Right lobe of liver (tissue), 6 donors: Measurements from ENCODE around the gene CEACAM19. TPM values are rescaled to one million over a fixed set of nuclear protein-coding genes. Genes with fewer than 3 reads are reported as not detected.

ENCODE experiments used
- ATAC-seq, 4 donors: fragments of 200-7000 bp; cut with Tn5 transposase; one replicate each; pipeline ENCODE4 v1.9.1; 2020; ENCODE audit warnings: mild to moderate bottlenecking in 4 of 4, moderate library complexity in 4 of 4
- DNase-seq, 3 donors: peaks; one replicate each; pipeline ENCODE4 v3.0.0-alpha.2; 2020
- H3K27ac ChIP-seq, 3 donors: fragments of 200-600 bp; one replicate each; pipeline ENCODE4 v1.8.0; 2022
- H3K27me3 ChIP-seq, 2 donors: fragments of 200-600 bp; one replicate each; pipeline ENCODE4 v1.8.0; 2022
- H3K36me3 ChIP-seq, 4 donors: fragments of 200-600 bp; sonication (generic) in 1 of 4; one replicate each; pipeline versions ENCODE4 v1.5.1 to v1.8.0; 2017 to 2022; ENCODE audit warnings: control low read depth in 1 of 4
- H3K4me1 ChIP-seq, 4 donors: fragments of 200-600 bp; sonication (generic) in 1 of 4; one replicate each; pipeline versions ENCODE4 v1.5.1 to v1.8.0; 2017 to 2022; ENCODE audit warnings: control low read depth in 1 of 4
- H3K4me3 ChIP-seq, 3 donors: fragments of 200-600 bp; one replicate each; pipeline ENCODE4 v1.8.0; 2022
- H3K9me3 ChIP-seq, 4 donors: fragments of 200-600 bp; sonication (generic) in 1 of 4; one replicate each; pipeline versions ENCODE4 v1.5.1 to v1.8.0; 2017 to 2022; ENCODE audit warnings: control low read depth in 1 of 4
- POLR2A ChIP-seq: fragments of 450-650 bp; IDR thresholded peaks from one replicate; pipeline ENCODE4 v1.6.1; 2017; ENCODE audit warnings: antibody characterized with exemption, mild to moderate bottlenecking
- WGBS: methylation state at CpG from one replicate; pipeline ENCODE4 v1.1.6; 2018; ENCODE audit warnings: low coverage, low lambda C conversion rate; ENCODE audit not compliant: insufficient coverage; ENCODE audit errors: missing lambda C conversion rate; 5-methylcytosine and 5-hydroxymethylcytosine counted together
- intact Hi-C, 2 donors: fragments of 100-400 bp; cut with DNase I; formaldehyde crosslinking; loops; one replicate each; pipeline versions ENCODE4 v1.11.2 to v1.14.1; 2022
- total RNA-seq, 6 experiments: library from RNA; depleted of rRNA in 2 of 6; stranded (reverse); fragments of >200 nt in 2 of 6; fragmentation: NEBNext Ultra II Directional in 3 of 6; extraction: Animal tissue kit (Norgen Biotek cat#: 25700) in 3 of 6; gene quantifications; one replicate each; pipeline versions ENCODE4 v1.1.0 to v1.2.4, GENCODE V29; 2016 to 2023
- TF ChIP-seq, protein P1 (sequence below), 4 donors: fragments of 200-600 bp in 3 of 4; fragments of 450-650 bp in 1 of 4; IDR thresholded peaks; one replicate each; pipeline versions ENCODE4 v1.5.1 to v1.8.0; 2016 to 2022; ENCODE audit warnings: antibody characterized with exemption in 4 of 4, mild to moderate bottlenecking in 2 of 4
- donor health status: DM: no; HTN: yes; CAD: no.
- donor health status: DM: no; HTN: no; CAD: no.
- donor health status: DM: no; HTN: no; CAD: no.
- donor health status: DM: no; HTN: yes; CAD: no.
- donor health status: DM: no; HTN: yes; CAD: no.

CEACAM19 gene
- total RNA-seq, 6 experiments from 2014 or later: 3.3 to 9.0 (median 4.5) TPM

DNA sequence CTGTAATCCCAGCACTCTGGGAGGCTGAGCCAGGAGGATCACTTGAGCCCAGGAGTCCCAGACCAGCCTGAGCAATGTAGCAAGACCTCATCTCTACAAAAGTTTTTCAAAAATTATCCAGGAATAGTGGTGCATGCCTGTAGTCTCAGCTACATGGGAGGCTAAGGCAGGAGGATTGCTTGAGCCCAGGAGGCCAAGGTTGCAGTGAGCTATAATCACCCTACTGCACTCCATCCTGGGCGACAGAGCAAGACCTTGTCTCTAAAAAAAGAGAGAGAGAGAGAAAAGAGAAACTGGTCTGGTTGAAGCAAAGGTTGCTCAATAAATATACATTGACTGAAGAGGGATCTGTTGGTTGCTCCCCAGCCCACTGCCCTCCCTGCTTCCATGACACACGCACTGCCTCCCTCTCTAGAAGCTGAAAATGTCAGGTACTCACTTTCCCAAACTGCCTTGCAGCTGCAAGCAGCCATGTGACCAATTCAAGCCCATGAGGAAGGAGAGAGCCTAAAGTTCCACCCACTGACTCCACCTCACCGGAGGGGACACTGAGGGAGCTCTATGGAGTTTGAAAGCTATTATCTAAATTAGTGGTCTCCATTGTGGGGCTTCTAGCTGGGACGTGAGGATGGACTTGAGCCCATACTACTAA is 41.7 kb downstream of the CEACAM19 start:
- Histone ChIP-seq H3K27me3 (no peaks in the 10 kb centered on the region), H3K4me3 (no peak overlapping the region), H3K4me1 (peaks cover 0 to 7% (median under 1%) of the 10 kb centered on the region in 4 donors), H3K9me3 (no peaks in the 10 kb centered on the region), H3K27ac (no peak overlapping the region), H3K36me3 (peaks cover 0 to 15% (median 0%) of the 10 kb centered on the region in 4 donors)
- no peak for TF ChIP-seq POLR2A
- TF ChIP-seq, protein P1, sequence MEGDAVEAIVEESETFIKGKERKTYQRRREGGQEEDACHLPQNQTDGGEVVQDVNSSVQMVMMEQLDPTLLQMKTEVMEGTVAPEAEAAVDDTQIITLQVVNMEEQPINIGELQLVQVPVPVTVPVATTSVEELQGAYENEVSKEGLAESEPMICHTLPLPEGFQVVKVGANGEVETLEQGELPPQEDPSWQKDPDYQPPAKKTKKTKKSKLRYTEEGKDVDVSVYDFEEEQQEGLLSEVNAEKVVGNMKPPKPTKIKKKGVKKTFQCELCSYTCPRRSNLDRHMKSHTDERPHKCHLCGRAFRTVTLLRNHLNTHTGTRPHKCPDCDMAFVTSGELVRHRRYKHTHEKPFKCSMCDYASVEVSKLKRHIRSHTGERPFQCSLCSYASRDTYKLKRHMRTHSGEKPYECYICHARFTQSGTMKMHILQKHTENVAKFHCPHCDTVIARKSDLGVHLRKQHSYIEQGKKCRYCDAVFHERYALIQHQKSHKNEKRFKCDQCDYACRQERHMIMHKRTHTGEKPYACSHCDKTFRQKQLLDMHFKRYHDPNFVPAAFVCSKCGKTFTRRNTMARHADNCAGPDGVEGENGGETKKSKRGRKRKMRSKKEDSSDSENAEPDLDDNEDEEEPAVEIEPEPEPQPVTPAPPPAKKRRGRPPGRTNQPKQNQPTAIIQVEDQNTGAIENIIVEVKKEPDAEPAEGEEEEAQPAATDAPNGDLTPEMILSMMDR (IDR thresholded peaks at IDR 0.05): no peak
- intact Hi-C loops: no loop called here
- no peak for DNase-seq
- WGBS: 54% methylated on average over 4 of the region's 4 CpGs
- ATAC-seq: peak; percentile 19 to 42 (median 23)

DNA sequence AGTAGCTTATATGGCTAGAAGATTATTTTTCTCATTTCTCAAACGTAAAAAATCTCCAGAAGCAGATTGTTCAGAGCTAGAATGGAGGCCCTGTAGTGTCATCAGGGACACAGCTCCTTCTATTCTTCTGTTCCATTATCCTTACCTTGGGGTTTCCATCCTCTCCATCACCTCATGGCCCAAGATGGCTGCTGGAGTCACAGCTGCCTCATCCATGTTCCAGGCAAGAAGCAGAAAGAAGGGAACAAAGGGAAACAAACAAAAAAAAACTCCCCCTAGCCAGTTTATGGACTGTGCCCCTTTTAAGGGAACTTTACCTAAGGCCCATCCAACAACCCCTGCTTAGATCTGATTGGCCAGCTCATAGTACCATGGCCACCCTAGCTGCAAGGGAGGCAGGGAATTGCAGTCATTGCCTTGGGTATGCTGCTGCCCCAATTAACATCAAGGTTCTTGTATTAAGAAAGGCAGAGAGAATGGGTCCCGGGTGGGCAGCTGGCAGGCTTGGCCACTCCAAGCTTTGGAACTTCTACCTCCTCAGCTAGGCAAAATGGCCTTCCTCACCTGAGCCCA is 43.4 kb downstream of the CEACAM19 start:
- Histone ChIP-seq H3K27me3 (no peaks in the 10 kb centered on the region), H3K27ac (no peak overlapping the region), H3K4me1 (peaks cover 0 to 21% (median 7%) of the 10 kb centered on the region in 4 donors), H3K4me3 (no peak overlapping the region), H3K36me3 (peaks cover 0 to 15% (median 0%) of the 10 kb centered on the region in 4 donors), H3K9me3 (no peaks in the 10 kb centered on the region)
- WGBS: 0% methylated on average over 1 of the region's 2 CpGs
- DNase-seq (no peak), ATAC-seq (no peak)
- TF ChIP-seq, protein P1 (IDR thresholded peaks at IDR 0.05): no peak
- TF ChIP-seq POLR2A: no peak
- intact Hi-C loops: no loop called here

DNA sequence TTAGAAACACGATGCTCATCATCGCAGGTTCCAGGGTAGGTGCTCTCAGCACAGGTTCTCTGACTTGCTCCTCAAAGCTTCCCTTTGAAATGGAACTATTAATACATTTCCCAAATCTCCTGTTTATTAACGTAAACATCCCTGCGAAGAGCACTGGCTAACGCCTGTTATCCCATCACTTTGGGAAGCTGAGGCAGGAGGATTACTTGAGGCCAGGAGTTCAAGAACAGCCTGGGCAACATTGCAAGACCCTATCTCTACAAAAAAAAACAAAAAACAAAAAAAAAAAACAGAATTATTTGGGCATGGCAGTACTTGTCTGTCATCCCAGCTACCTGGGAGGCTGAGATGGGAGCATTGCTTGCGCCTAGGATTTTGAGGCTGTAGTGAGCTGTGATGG is 46.3 kb downstream of the CEACAM19 start:
- no peak for ATAC-seq
- no peaks in the 10 kb centered on the region for H3K9me3 ChIP-seq
- TF ChIP-seq, protein P1 (IDR thresholded peaks at IDR 0.05): no peak
- no peak for TF ChIP-seq POLR2A
- no peaks in the 10 kb centered on the region for H3K27me3 ChIP-seq
- no peak overlapping the region for H3K4me3 ChIP-seq
- no peak overlapping the region for H3K27ac ChIP-seq
- 93% methylated on average over 6 of the region's 6 CpGs for WGBS
- no peak for DNase-seq
- intact Hi-C loops: no loop called here
- H3K4me1 ChIP-seq: peaks cover 0 to 31% (median 18%) of the 10 kb centered on the region in 4 donors
- peaks cover 0 to 15% (median 0%) of the 10 kb centered on the region in 4 donors for H3K36me3 ChIP-seq

DNA sequence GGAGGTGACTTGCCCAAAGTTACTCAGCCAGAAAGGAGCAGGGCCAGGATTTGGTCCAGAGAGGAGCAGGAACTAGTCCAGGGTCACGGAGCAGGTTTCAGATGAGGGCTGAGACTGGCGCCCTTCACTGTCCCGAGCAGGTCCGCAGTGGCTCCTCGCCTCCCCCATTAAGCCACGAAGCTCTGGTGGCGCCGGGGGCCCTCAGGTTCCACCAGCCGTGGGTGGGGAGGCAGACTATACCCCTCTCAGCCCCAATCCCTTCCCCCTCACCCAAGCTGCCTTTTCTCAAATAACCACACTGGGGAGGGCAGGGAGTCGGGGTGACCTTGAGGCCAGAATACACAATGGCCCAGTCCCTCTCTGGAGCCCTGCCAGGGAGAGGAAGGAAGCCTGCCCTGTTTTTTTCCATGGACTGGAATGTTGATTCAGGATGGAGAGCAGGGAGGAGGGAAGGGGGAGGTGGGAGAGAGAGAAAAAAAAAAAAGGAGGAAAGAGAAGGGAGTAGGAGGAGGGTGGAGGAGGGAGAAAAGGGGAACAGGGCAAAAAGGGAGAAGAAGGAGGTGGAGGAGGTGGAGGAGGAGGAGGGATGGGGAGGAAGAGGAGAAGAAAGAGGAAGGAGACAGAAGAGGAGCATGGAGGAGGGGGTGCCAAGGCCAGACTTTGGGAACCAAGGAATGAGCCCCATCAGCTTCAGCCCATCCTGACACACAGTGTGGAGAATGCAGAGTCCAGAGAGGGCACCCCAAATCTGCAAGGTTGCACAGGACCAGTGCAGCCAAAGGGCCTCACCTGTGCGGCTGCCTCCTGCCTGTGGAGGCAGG is 47.4 kb downstream of the CEACAM19 start:
- ATAC-seq: peak; percentile 79 to 85 (median 84)
- Histone ChIP-seq H3K4me1 (peaks cover 0 to 41% (median 21%) of the 10 kb centered on the region in 4 donors), H3K9me3 (no peaks in the 10 kb centered on the region), H3K4me3 (peak overlapping the region in 2 of 3 donors; percentile 35 to 51), H3K27ac (peak overlapping the region; percentile 70 to 84 (median 70)), H3K27me3 (no peaks in the 10 kb centered on the region), H3K36me3 (peaks cover 0 to 15% (median 0%) of the 10 kb centered on the region in 4 donors)
- DNase-seq: peak; percentile 84 to 88 (median 86)
- no peak for TF ChIP-seq POLR2A
- TF ChIP-seq, protein P1 (IDR thresholded peaks at IDR 0.05): no peak
- intact Hi-C loops: no loop called here
- WGBS: 3% methylated on average over 6 of the region's 11 CpGs
